A549 (cell line): ENCODE measurements around the gene PRCP. TPM values are rescaled to one million over a fixed set of nuclear protein-coding genes. Genes with fewer than 3 reads are reported as not detected.
A peak's percentile ranks its signal among the peaks of the same experiment; 100 is the strongest.

Source experiments
- ATAC-seq, 2 experiments: fragments of 200-7000 bp in 1 of 2; fragments of >200 bp in 1 of 2; cut with Nextera tagmentation in 1 of 2; cut with Tn5 transposase in 1 of 2; 3 replicates each; pipeline versions ENCODE4 v1.8.0 to v1.9.1; 2018 to 2020; ENCODE audit warnings: mild to moderate bottlenecking in 1 of 2, moderate library complexity in 1 of 2
- CTCF ChIA-PET: fragments of 300-600 bp; sonication (Branson Sonifier 250); formaldehyde crosslinking; extraction: SDS; loops from one replicate; lab custom pipeline; 2021; ENCODE audit warnings: antibody characterized with exemption, inconsistent platforms; lab: Yijun Ruan, JAX
- POLR2A ChIA-PET: fragments of 350-600 bp; formaldehyde crosslinking; extraction: SDS; loops from one replicate; lab custom pipeline; 2021; ENCODE audit warnings: antibody characterized with exemption, inconsistent platforms; lab: Yijun Ruan, JAX
- DNase-seq, 2 experiments: peaks; one replicate each; pipeline versions ENCODE4 v3.0.0 to v3.0.0-alpha.2; 2011 to 2016; ENCODE audit warnings: low read depth in 1 of 2, low spot score in 1 of 2
- FAIRE-seq: peaks from 2 replicates; lab custom pipeline; 2011; peaks lifted over from hg19 to GRCh38; lab: Jason Lieb, UNC
- H3K27ac ChIP-seq, 2 experiments: fragments of >200 bp; sonication (Bioruptor Twin); formaldehyde crosslinking; 3 replicates each; pipeline ENCODE4 v1.5.1; 2016 to 2017
- H3K4me1 ChIP-seq: fragments of >200 bp; sonication (Bioruptor Twin); formaldehyde crosslinking; 3 replicates; pipeline ENCODE4 v1.6.1; 2016
- H3K4me2 ChIP-seq: fragments of >200 bp; sonication (Bioruptor Twin); formaldehyde crosslinking; 3 replicates; pipeline ENCODE4 v1.6.1; 2016
- H3K4me3 ChIP-seq: fragments of >200 bp; sonication (Bioruptor Twin); formaldehyde crosslinking; 3 replicates; pipeline ENCODE4 v1.5.1; 2016
- H3K9me3 ChIP-seq: fragments of >200 bp; sonication (Bioruptor Twin); formaldehyde crosslinking; 3 replicates; pipeline ENCODE4 v1.6.1; 2016
- CBX2 ChIP-seq: fragments of 200-600 bp; sonication (generic); IDR thresholded peaks from 2 replicates; pipeline ENCODE4 v1.6.1; 2016; ENCODE audit warnings: low read depth, mild to moderate bottlenecking, borderline replicate concordance
- CHD2 ChIP-seq: fragments of 150-350 bp; IDR thresholded peaks from 2 replicates; pipeline ENCODE4 v1.6.1; 2014; ENCODE audit warnings: low read length; ENCODE audit not compliant: partially characterized antibody
- CHD4 ChIP-seq: fragments of 200-600 bp; sonication (generic); IDR thresholded peaks from 2 replicates; pipeline ENCODE4 v1.6.1; 2016; ENCODE audit warnings: antibody characterized with exemption, mild to moderate bottlenecking, borderline replicate concordance
- EHF ChIP-seq: fragments of 250-450 bp; sonication (Bioruptor Pico); IDR thresholded peaks from 2 replicates; pipeline ENCODE4 v1.5.0; 2020; ENCODE audit warnings: mild to moderate bottlenecking
- ELK1 ChIP-seq: fragments of 150-350 bp; IDR thresholded peaks from 2 replicates; pipeline ENCODE4 v1.6.1; 2014; ENCODE audit warnings: low read depth, mild to moderate bottlenecking, low read length
- EP300 ChIP-seq, 2 experiments: fragments of >200 bp; sonication (Bioruptor Twin); formaldehyde crosslinking; IDR thresholded peaks; 2 replicates in 1 of 2; 3 replicates in 1 of 2; pipeline ENCODE4 v1.6.1; 2016 to 2017
- FOSB ChIP-seq: fragments of 250-450 bp; sonication (Bioruptor Pico); IDR thresholded peaks from 2 replicates; pipeline ENCODE4 v1.5.0; 2020; ENCODE audit warnings: mild to moderate bottlenecking, moderate library complexity
- FOSL2 ChIP-seq, 2 experiments: fragments of 450-650 bp in 1 of 2; fragments of >200 bp in 1 of 2; sonication (Bioruptor Twin) in 1 of 2; formaldehyde crosslinking; IDR thresholded peaks; 2 replicates each; pipeline versions ENCODE4 v1.5.0 to v1.6.1; 2016 to 2020; ENCODE audit warnings: mild to moderate bottlenecking in 1 of 2, moderate library complexity in 1 of 2
- HDAC2 ChIP-seq: fragments of 200-600 bp; sonication (generic); IDR thresholded peaks from 2 replicates; pipeline ENCODE4 v1.6.1; 2016
- HEYL ChIP-seq: fragments of 250-450 bp; sonication (Bioruptor Pico); IDR thresholded peaks from 2 replicates; pipeline ENCODE4 v1.8.0; 2021; ENCODE audit warnings: mild to moderate bottlenecking, moderate library complexity
- HMGXB4 ChIP-seq: fragments of 250-450 bp; sonication (Bioruptor Pico); IDR thresholded peaks from 2 replicates; pipeline ENCODE4 v1.5.0; 2021; ENCODE audit warnings: mild to moderate bottlenecking, moderate library complexity, borderline replicate concordance
- HOXB13 ChIP-seq: fragments of 250-450 bp; sonication (Bioruptor Pico); IDR thresholded peaks from 2 replicates; pipeline ENCODE4 v1.5.0; 2020; ENCODE audit warnings: low read depth, mild to moderate bottlenecking, moderate library complexity
- JUN ChIP-seq, 2 experiments: fragments of >200 bp; sonication (Bioruptor Twin); formaldehyde crosslinking; IDR thresholded peaks; 2 replicates in 1 of 2; 3 replicates in 1 of 2; pipeline ENCODE4 v1.6.1; 2016 to 2017
- JUNB ChIP-seq: fragments of >200 bp; sonication (Bioruptor Twin); formaldehyde crosslinking; IDR thresholded peaks from 2 replicates; pipeline ENCODE4 v1.6.1; 2016
- NFE2L2 ChIP-seq: fragments of 150-350 bp; conservative IDR thresholded peaks from 2 replicates; pipeline ENCODE4 v1.6.1; 2014; ENCODE audit warnings: low read length
- NR3C1 ChIP-seq: fragments of >200 bp; sonication (Bioruptor Twin); formaldehyde crosslinking; IDR thresholded peaks from 3 replicates; pipeline ENCODE4 v1.6.1; 2017
- PBX3 ChIP-seq: IDR thresholded peaks from 2 replicates; pipeline ENCODE4 v1.6.1; 2012
- PHF8 ChIP-seq: fragments of 200-600 bp; sonication (generic); IDR thresholded peaks from 2 replicates; pipeline ENCODE4 v1.6.1; 2016; ENCODE audit warnings: low read depth, mild to moderate bottlenecking, antibody characterized with exemption, moderate library complexity, borderline replicate concordance
- POLR2A ChIP-seq: IDR thresholded peaks from 2 replicates; pipeline ENCODE4 v1.6.1; 2012; ENCODE audit warnings: mild to moderate bottlenecking, low read length
- POLR2AphosphoS2 ChIP-seq: conservative IDR thresholded peaks from 2 replicates; pipeline ENCODE4 v1.6.1; 2012; ENCODE audit warnings: low read length, improper control_type of control experiment, inconsistent platforms
- RAD21 ChIP-seq, 2 experiments: fragments of >200 bp in 1 of 2; sonication (Bioruptor Twin) in 1 of 2; formaldehyde crosslinking in 1 of 2; IDR thresholded peaks in 1 of 2; conservative IDR thresholded peaks in 1 of 2; 2 replicates in 1 of 2; 3 replicates in 1 of 2; pipeline ENCODE4 v1.6.1; 2012 to 2018; ENCODE audit warnings: inconsistent platforms in 1 of 2
- RCOR1 ChIP-seq: fragments of 150-350 bp; IDR thresholded peaks from 2 replicates; pipeline ENCODE4 v1.6.1; 2014; ENCODE audit warnings: antibody characterized with exemption, low read length, low read depth
- RFX5 ChIP-seq: fragments of 450-650 bp; IDR thresholded peaks from 2 replicates; pipeline ENCODE4 v1.7.1; 2014; ENCODE audit warnings: antibody characterized with exemption, mild to moderate bottlenecking, moderate library complexity
- RNF2 ChIP-seq: fragments of 200-600 bp; sonication (generic); IDR thresholded peaks from 2 replicates; pipeline ENCODE4 v1.6.1; 2016; ENCODE audit warnings: low read depth, mild to moderate bottlenecking, antibody characterized with exemption, moderate library complexity, borderline replicate concordance
- SMC3 ChIP-seq: fragments of >200 bp; sonication (Bioruptor Twin); formaldehyde crosslinking; IDR thresholded peaks from 3 replicates; pipeline ENCODE4 v1.6.1; 2018; ENCODE audit warnings: inconsistent platforms
- TP53 ChIP-seq: fragments of 250-450 bp; sonication (Bioruptor Pico); IDR thresholded peaks from 2 replicates; pipeline ENCODE4 v1.5.0; 2021; ENCODE audit warnings: mild to moderate bottlenecking, moderate library complexity
- ZC3H11A ChIP-seq: fragments of 450-650 bp; IDR thresholded peaks from 2 replicates; pipeline ENCODE4 v1.6.1; 2014; ENCODE audit warnings: antibody characterized with exemption, mild to moderate bottlenecking
- ZFP36 ChIP-seq: fragments of 450-650 bp; IDR thresholded peaks from 2 replicates; pipeline ENCODE4 v1.6.1; 2014; ENCODE audit warnings: borderline replicate concordance; ENCODE audit not compliant: partially characterized antibody
- ZNF302 ChIP-seq: fragments of 250-450 bp; sonication (Bioruptor Pico); IDR thresholded peaks from 2 replicates; pipeline ENCODE4 v1.9.0; 2021; ENCODE audit warnings: inconsistent platforms, mild to moderate bottlenecking, moderate library complexity
- ZSCAN20 ChIP-seq: fragments of 250-450 bp; sonication (Bioruptor Pico); IDR thresholded peaks from 2 replicates; pipeline ENCODE4 v1.8.0; 2022; ENCODE audit warnings: mild to moderate bottlenecking, moderate library complexity
- WGBS: methylation state at CpG from one replicate; pipeline ENCODE4 v1.1.6; 2017; ENCODE audit errors: missing lambda C conversion rate; 5-methylcytosine and 5-hydroxymethylcytosine counted together
- polyA plus RNA-seq, 4 experiments: library from polyadenylated mRNA; depleted of rRNA in 3 of 4; stranded (reverse); fragments of >200 nt; fragmentation: RNase III in 1 of 4; extraction: RNeasy Plus Mini Kit Qiagen cat#74134 plus additional on column Dnase treatment in 1 of 4; gene quantifications; 2 replicates in 3 of 4; 3 replicates in 1 of 4; pipeline ENCODE4 v1.2.3, GENCODE V29; 2011 to 2017
- TF ChIP-seq, protein P1 (sequence below): fragments of 450-650 bp; IDR thresholded peaks from 2 replicates; pipeline ENCODE4 v1.6.1; 2014; ENCODE audit warnings: antibody characterized with exemption
- TF ChIP-seq, protein P2 (sequence below): fragments of >200 bp; sonication (Bioruptor Twin); formaldehyde crosslinking; IDR thresholded peaks from 2 replicates; pipeline ENCODE4 v1.6.1; 2016

The PRCP gene
- polyA plus RNA-seq, 2 of the 4 experiments (the other 2 are of a cell fraction), result 49.8 to 86.2 TPM

- DNase-seq (no peak), ATAC-seq (no peak), FAIRE-seq (no peak)
- Histone ChIP-seq H3K9me3 (no peaks in the 10 kb centered on the region), H3K4me3 (no peak overlapping the region), H3K27ac (no peak overlapping the region), H3K4me2 (no peak overlapping the region), H3K4me1 (peaks cover 3% of the 10 kb centered on the region; the same call in 1 of the 3 replicates)
- WGBS, result 91% methylated on average over 5 of the region's 5 CpGs
- ChIA-PET POLR2A (no interaction called here), CTCF (interaction anchor here (0.7 to 1.4 kb wide), 3 partner anchors 252 to 342 kb away, joined by 3 to 9 read pairs (median 4); no protein-coding TSS in a partner anchor)
- TF ChIP-seq CBX2 (no peak), EP300 (IDR thresholded peaks at IDR 0.05) (no peak), CHD4 (no peak), POLR2A (no peak), HOXB13 (no peak), EHF (CRISPR knock-in tag) (no peak), ZSCAN20 (no peak), PHF8 (no peak), ZC3H11A (no peak), HDAC2 (no peak), ZFP36 (no peak)
- TF ChIP-seq, protein P1, sequence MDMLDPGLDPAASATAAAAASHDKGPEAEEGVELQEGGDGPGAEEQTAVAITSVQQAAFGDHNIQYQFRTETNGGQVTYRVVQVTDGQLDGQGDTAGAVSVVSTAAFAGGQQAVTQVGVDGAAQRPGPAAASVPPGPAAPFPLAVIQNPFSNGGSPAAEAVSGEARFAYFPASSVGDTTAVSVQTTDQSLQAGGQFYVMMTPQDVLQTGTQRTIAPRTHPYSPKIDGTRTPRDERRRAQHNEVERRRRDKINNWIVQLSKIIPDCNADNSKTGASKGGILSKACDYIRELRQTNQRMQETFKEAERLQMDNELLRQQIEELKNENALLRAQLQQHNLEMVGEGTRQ, result no peak
Measured at GRCh38 chr11:82907371-82907770, 7.1 kb upstream of the PRCP start.

DNA sequence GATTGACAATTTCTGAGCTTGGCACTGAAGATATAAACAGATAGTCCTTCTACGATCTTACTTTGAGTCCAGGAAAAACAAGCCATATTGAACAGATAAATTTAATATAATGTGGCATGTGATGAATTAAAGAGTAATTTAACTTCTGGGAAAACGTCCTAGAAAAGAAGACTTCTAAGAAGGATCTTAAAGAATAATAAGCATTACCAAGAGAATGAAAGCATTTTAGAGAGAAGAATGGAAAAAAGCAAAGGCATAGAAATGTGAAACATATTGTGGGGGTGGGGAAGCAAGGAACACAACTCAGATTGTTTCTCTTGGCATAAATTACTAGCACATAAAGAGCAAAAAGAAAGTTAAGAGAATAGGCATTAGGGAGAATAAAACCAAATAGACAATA lies 6.7 kb upstream of the PRCP start:
- H3K9me3 ChIP-seq, result no peaks in the 10 kb centered on the region
- no peak for TF ChIP-seq ZNF302 (CRISPR knock-in tag)
- TF ChIP-seq RCOR1, result no peak
- TF ChIP-seq RFX5, result no peak
- no peak for TF ChIP-seq JUN (IDR thresholded peaks at IDR 0.05)
- no peak for TF ChIP-seq ZFP36
- 78% methylated on average over 2 of the region's 2 CpGs for WGBS
- H3K4me2 ChIP-seq, result no peak overlapping the region
- H3K4me3 ChIP-seq, result no peak overlapping the region
- POLR2A ChIA-PET, result no interaction called here
- peaks cover 5% of the 10 kb centered on the region; the same call in 1 of the 3 replicates for H3K4me1 ChIP-seq
- DNase-seq (no peak), FAIRE-seq (no peak), ATAC-seq (no peak)
- CTCF ChIA-PET, result interaction anchor here (0.7 to 1.0 kb wide), 2 partner anchors 253 to 283 kb away, joined by 3 to 4 read pairs; no protein-coding TSS in a partner anchor
- H3K27ac ChIP-seq, result no peak overlapping the region

- Histone ChIP-seq H3K27ac (no peak overlapping the region), H3K9me3 (no peaks in the 10 kb centered on the region), H3K4me1 (peaks cover 5% of the 10 kb centered on the region; the same call in 1 of the 3 replicates), H3K4me3 (no peak overlapping the region), H3K4me2 (no peak overlapping the region)
- peak in 1 of 2 experiments; percentile 12 for DNase-seq
- no peak for FAIRE-seq
- 90% methylated on average over 1 of the region's 1 CpG for WGBS
- no peak for ATAC-seq
- CTCF ChIA-PET, result interaction anchor here (1.0 kb wide), 1 partner anchor 253 kb away, joined by 3 read pairs; no protein-coding TSS in a partner anchor
- POLR2A ChIA-PET, result no interaction called here
- no peak for TF ChIP-seq JUNB
- no peak for TF ChIP-seq ZSCAN20
- TF ChIP-seq, protein P2, sequence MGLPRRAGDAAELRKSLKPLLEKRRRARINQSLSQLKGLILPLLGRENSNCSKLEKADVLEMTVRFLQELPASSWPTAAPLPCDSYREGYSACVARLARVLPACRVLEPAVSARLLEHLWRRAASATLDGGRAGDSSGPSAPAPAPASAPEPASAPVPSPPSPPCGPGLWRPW, result no peak
- TF ChIP-seq ELK1, result no peak
- TF ChIP-seq NR3C1, result no peak
- no peak for TF ChIP-seq PBX3
- no peak for TF ChIP-seq FOSL2 (IDR thresholded peaks at IDR 0.05)
- TF ChIP-seq FOSL2 (CRISPR knock-in tag; IDR thresholded peaks at IDR 0.05), result no peak
- TF ChIP-seq CHD4, result no peak
- no peak for TF ChIP-seq TP53 (CRISPR knock-in tag)
- no peak for TF ChIP-seq NFE2L2
- TF ChIP-seq FOSB (CRISPR knock-in tag), result no peak
- TF ChIP-seq RNF2, result no peak
- TF ChIP-seq POLR2AphosphoS2, result no peak
- TF ChIP-seq HMGXB4 (CRISPR knock-in tag), result no peak
- TF ChIP-seq CHD2, result no peak
- no peak for TF ChIP-seq HDAC2
- TF ChIP-seq SMC3, result peak; percentile 67
- TF ChIP-seq RAD21 (conservative IDR thresholded peaks at IDR 0.05 in 1 of 2, IDR thresholded peaks at IDR 0.05 in 1 of 2), result peak; percentile 71 to 84
- no peak for TF ChIP-seq HEYL (CRISPR knock-in tag)
Measured at GRCh38 chr11:82906236-82906635, 6.0 kb upstream of the PRCP start.
